Common myeloid progenitor, CD34-positive (primary cell): Measurements from ENCODE around the gene SYNRG.

ENCODE experiments used
- CTCF ChIA-PET: fragments of 350-600 bp; sonication (Branson Sonifier 250); formaldehyde crosslinking; loops from one replicate; lab custom pipeline; 2021; ENCODE audit warnings: antibody characterized with exemption; lab: Charles Lee
- POLR2A ChIA-PET: fragments of 350-600 bp; sonication (Branson Sonifier 250); formaldehyde crosslinking; loops from one replicate; lab custom pipeline; 2021; ENCODE audit warnings: antibody characterized with exemption; lab: Charles Lee
- DNase-seq, 3 donors: peaks; one replicate each; pipeline versions ENCODE4 v3.0.0 to v3.0.0-alpha.2; 2013
- H3K27ac ChIP-seq, 2 experiments: 1 replicate in 1 of 2; 2 replicates in 1 of 2; pipeline ENCODE4 v1.7.0; 2013; ENCODE audit warnings: inconsistent platforms in 2 of 2, low read length in 2 of 2, mild to moderate bottlenecking in 2 of 2, low read depth in 1 of 2, moderate library complexity in 1 of 2; ENCODE audit not compliant: severe bottlenecking in 2 of 2, insufficient read depth in 1 of 2, poor library complexity in 1 of 2
- H3K27me3 ChIP-seq, 5 experiments: replicated peaks in 2 of 5; 1 replicate in 3 of 5; 2 replicates in 2 of 5; pipeline versions ENCODE4 v1.6.1 to v1.7.0; 2013; ENCODE audit warnings: low read length in 4 of 5, mild to moderate bottlenecking in 2 of 5, moderate library complexity in 2 of 5, inconsistent platforms in 1 of 5; ENCODE audit not compliant: insufficient read depth in 5 of 5, control insufficient read depth in 4 of 5
- H3K36me3 ChIP-seq, 4 experiments: 1 replicate in 2 of 4; 2 replicates in 2 of 4; pipeline versions ENCODE4 v1.6.1 to v1.7.0; 2013; ENCODE audit warnings: low read length in 3 of 4, control low read depth in 1 of 4, mild to moderate bottlenecking in 1 of 4; ENCODE audit not compliant: control insufficient read depth in 4 of 4, insufficient read depth in 4 of 4
- H3K4me1 ChIP-seq, 4 experiments: 1 replicate in 3 of 4; 2 replicates in 1 of 4; pipeline versions ENCODE4 v1.6.1 to v1.7.1; 2013; ENCODE audit warnings: low read length in 3 of 4, mild to moderate bottlenecking in 3 of 4, control low read depth in 1 of 4, inconsistent platforms in 1 of 4, moderate library complexity in 1 of 4; ENCODE audit not compliant: control insufficient read depth in 4 of 4, insufficient read depth in 4 of 4; ENCODE audit errors: control extremely low read depth in 1 of 4
- H3K4me3 ChIP-seq, 7 experiments: 1 replicate in 4 of 7; 2 replicates in 3 of 7; pipeline versions ENCODE4 v1.5.1 to v1.7.0; 2013; ENCODE audit warnings: mild to moderate bottlenecking in 7 of 7, low read length in 6 of 7, moderate library complexity in 6 of 7, inconsistent platforms in 2 of 7, low read depth in 2 of 7, control low read depth in 1 of 7; ENCODE audit not compliant: insufficient read depth in 4 of 7, control insufficient read depth in 1 of 7; ENCODE audit errors: extremely low read depth in 1 of 7
- H3K9me3 ChIP-seq, 5 experiments: 1 replicate in 4 of 5; 2 replicates in 1 of 5; pipeline versions ENCODE4 v1.6.1 to v1.7.1; 2013; ENCODE audit warnings: low read length in 4 of 5, mild to moderate bottlenecking in 2 of 5, inconsistent platforms in 1 of 5, low read depth in 1 of 5, moderate library complexity in 1 of 5; ENCODE audit not compliant: control insufficient read depth in 4 of 5, insufficient read depth in 2 of 5; ENCODE audit errors: control extremely low read depth in 1 of 5
- WGBS: methylation state at CpG from one replicate; pipeline ENCODE4 v1.1.5; 2013; ENCODE audit not compliant: insufficient coverage; 5-methylcytosine and 5-hydroxymethylcytosine counted together

SYNRG gene

DNA sequence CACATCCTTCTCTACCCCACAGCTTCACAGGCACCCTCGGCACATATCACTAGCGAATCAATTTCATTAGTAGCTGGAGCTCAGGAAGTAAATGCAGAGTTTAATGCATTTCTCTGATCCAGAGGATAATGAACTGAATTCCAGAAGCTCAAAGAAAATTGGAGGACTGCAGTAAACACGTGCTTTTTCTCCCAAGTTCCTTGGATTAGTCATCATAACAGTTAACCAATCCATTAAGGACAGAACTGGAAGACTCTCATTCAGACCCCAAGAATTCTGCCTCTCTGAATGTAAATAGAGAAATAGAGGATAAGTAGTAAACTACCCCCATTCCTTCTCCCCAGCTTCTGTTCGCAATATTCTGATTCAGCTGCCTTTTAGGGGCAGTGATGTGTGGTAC, 78.8 kb downstream of the SYNRG start:
- H3K4me3 ChIP-seq: no peak overlapping the region
- DNase-seq: no peak
- H3K27me3 ChIP-seq: no peaks in the 10 kb centered on the region
- no peaks in the 10 kb centered on the region for H3K4me1 ChIP-seq
- H3K27ac ChIP-seq: no peak overlapping the region
- peaks cover 2 to 51% (median 39%) of the 10 kb centered on the region in 4 experiments for H3K36me3 ChIP-seq
- ChIA-PET CTCF (interaction anchor here (1.3 kb wide), 1 partner anchor 11 kb away, joined by 5 read pairs; no protein-coding TSS in a partner anchor), POLR2A (no interaction called here)
- no peaks in the 10 kb centered on the region for H3K9me3 ChIP-seq
- 100% methylated on average over 2 of the region's 4 CpGs for WGBS

DNA sequence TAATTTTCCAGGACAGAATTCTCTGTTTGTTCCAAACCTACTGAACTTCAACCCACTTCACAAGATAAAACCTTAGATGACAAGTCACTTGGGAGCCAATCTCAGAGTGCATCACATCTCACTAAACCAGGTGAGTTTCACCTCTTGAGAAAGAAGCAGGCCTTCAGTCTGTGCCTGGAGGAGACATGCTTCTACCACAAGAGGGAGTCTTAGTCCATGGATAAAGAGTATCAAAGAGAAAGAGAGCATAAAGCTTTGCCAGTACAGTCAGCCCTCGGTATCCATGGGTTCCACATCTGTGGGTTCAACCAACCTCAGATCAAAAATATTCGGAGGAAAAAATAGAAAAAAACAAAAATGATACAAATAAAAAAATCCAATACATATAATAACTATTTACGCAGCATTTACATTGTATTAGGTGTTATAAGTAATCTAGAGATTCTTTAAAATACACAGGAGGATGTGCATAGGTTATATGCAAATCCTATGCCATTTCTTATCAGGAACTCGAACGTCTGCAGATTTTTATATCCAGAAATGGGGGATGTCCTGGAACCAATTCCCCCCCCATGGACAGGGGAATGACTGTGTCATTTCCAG, 81.9 kb downstream of the SYNRG start:
- DNase-seq: peak; percentile 50 to 72 (median 72)
- CTCF ChIA-PET: interaction anchor here (0.7 to 2.1 kb wide), 10 partner anchors 8 to 289 kb away, joined by 3 to 7 read pairs (median 4); no protein-coding TSS in a partner anchor
- Histone ChIP-seq H3K27me3 (no peaks in the 10 kb centered on the region), H3K27ac (no peak overlapping the region), H3K36me3 (peaks cover 2 to 56% (median 43%) of the 10 kb centered on the region in 4 experiments), H3K4me3 (no peak overlapping the region), H3K4me1 (no peaks in the 10 kb centered on the region), H3K9me3 (no peaks in the 10 kb centered on the region)
- POLR2A ChIA-PET: no interaction called here
- WGBS: 89% methylated on average over 2 of the region's 5 CpGs

DNA sequence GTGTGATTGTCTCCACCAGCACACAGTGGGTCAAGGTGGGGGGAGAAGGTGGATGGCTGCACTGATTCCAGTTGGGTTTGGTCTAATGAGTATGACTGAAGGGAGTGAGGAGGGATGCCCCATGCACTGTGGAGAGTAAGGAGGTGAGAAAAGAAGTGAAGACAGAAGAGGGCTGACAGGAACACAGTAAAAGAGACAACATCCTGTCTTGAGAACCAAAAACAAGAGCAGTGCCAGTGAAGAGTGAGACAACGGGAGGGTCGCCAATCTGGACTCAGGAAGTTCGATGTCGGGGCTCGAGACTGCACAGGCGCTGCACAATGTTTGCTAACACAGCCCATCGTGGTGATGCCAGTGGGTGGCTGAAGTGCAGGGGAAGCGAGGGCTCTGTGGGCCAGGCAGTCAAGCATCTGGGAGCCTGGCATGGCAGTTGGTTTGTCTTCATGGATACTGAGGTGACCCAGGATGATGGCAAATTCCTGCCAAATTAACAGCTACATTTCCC, 85.5 kb downstream of the SYNRG start:
- ChIA-PET POLR2A (no interaction called here), CTCF (interaction anchor here (1.4 kb wide), 1 partner anchor 12 kb away, joined by 4 read pairs; no protein-coding TSS in a partner anchor)
- Histone ChIP-seq H3K27ac (no peak overlapping the region), H3K4me3 (no peak overlapping the region), H3K4me1 (peaks cover 6 to 20% (median 18%) of the 10 kb centered on the region in 4 experiments), H3K9me3 (no peaks in the 10 kb centered on the region), H3K27me3 (no peaks in the 10 kb centered on the region), H3K36me3 (peaks cover 0 to 48% (median 29%) of the 10 kb centered on the region in 4 experiments)
- 89% methylated on average over 8 of the region's 8 CpGs for WGBS
- no peak for DNase-seq

DNA sequence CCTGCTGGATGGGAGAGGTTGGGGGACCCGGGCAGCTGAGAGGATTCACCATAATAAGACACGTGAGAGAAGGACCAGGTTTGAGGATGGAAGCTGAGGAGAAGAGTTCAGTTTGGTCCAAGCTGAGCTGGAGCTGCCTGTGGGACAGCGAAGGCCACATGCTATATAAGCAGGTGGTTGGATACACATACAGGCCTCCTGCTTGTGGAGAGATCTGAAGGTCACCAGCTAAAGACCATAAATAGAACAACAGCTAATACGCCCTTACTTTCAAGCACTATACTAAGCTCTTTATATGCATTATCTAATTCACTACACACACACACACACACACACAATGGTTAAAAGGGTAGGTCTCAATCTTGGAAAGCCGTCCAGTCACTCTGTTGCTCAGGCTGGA, 87.4 kb downstream of the SYNRG start:
- 98% methylated on average over 3 of the region's 5 CpGs for WGBS
- no peak overlapping the region for H3K27ac ChIP-seq
- H3K4me3 ChIP-seq: no peak overlapping the region
- DNase-seq: no peak
- ChIA-PET POLR2A (interaction anchor here (0.6 kb wide), 2 partner anchors 13 to 55 kb away, joined by 3 to 4 read pairs; no protein-coding TSS in a partner anchor), CTCF (no interaction called here)
- H3K9me3 ChIP-seq: no peaks in the 10 kb centered on the region
- no peaks in the 10 kb centered on the region for H3K27me3 ChIP-seq
- H3K4me1 ChIP-seq: peaks cover 6 to 30% (median 23%) of the 10 kb centered on the region in 4 experiments
- H3K36me3 ChIP-seq: peaks cover 2 to 58% (median 32%) of the 10 kb centered on the region in 4 experiments

DNA sequence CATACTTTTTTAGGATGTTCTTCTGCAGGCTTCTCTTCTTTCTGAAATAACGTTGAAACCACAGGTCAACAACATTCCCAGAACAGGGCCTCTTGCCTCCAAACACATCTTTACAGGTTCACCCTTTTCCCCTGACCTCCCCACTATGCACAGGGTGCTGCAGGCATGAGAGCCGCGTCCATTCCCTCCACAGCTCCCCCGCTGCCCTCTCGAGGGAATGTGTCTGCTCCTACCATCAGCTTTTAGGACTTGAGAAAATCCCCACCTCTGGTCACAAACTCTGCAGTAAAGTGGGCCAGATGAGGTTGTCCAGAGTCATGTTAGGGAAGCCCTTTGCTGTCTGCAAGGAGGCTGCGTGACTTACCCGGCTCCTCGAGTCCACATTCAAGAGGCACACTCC, 89.0 kb downstream of the SYNRG start:
- POLR2A ChIA-PET: interaction anchor here (0.9 kb wide), 1 partner anchor 89 kb away, joined by 3 read pairs; the partner anchor contains the start of gene SYNRG
- H3K36me3 ChIP-seq: peaks cover 2 to 57% (median 30%) of the 10 kb centered on the region in 4 experiments
- 81% methylated on average over 6 of the region's 8 CpGs for WGBS
- H3K9me3 ChIP-seq: no peaks in the 10 kb centered on the region
- peak in 1 of 3 donors; percentile 2 for DNase-seq
- H3K27me3 ChIP-seq: no peaks in the 10 kb centered on the region
- H3K27ac ChIP-seq: no peak overlapping the region
- CTCF ChIA-PET: interaction anchor here (1.6 to 1.7 kb wide), 2 partner anchors 8 to 10 kb away, joined by 4 to 5 read pairs; no protein-coding TSS in a partner anchor
- H3K4me3 ChIP-seq: peak overlapping the region in 1 of 7 experiments; percentile 7
- H3K4me1 ChIP-seq: peaks cover 6 to 30% (median 23%) of the 10 kb centered on the region in 4 experiments

DNA sequence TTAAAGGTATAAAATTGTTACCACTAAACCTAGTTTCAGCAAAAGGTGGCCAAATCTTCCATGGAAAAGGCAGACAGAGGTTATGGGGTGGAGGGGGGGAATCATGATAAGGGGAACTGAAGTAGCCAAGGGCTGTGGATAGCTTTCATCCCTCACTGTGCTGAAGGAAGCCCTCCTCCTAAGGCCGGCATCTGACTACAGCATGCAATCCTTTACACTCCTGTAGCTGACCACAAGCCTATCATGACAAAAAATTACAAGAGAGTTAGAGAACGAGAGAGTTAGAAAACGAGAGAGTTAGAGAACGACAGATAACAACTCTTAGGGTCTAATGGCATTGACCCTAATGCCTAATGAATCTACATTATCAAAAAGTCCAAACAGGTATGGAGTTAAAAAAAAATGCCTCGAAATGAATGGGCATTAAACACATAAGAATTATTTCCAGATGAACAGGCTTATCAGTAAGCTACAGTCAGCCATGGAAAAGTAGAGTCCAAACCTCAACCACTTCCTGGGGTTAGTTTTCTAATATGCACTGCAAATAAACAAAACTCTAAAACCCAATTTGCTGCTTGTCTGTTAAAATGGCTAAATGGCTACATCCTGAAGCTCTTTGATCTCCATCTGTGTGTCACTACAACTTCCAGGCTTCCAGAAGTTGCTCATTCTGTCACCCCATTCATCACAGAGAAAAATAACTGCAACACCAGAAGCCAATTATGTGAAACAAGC, 89.8 kb downstream of the SYNRG start:
- Histone ChIP-seq H3K27me3 (no peaks in the 10 kb centered on the region), H3K36me3 (peaks cover 2 to 55% (median 30%) of the 10 kb centered on the region in 4 experiments), H3K27ac (peak overlapping the region in 1 of 2 experiments; percentile 2), H3K4me1 (peaks cover 6 to 30% (median 23%) of the 10 kb centered on the region in 4 experiments), H3K9me3 (no peaks in the 10 kb centered on the region), H3K4me3 (peak overlapping the region in 2 of 7 experiments; percentile 1 to 7)
- POLR2A ChIA-PET: interaction anchor here (0.9 kb wide), 1 partner anchor 90 kb away, joined by 3 read pairs; the partner anchor contains the start of gene SYNRG
- 0% methylated on average over 1 of the region's 5 CpGs for WGBS
- CTCF ChIA-PET: interaction anchor here (0.8 to 1.7 kb wide), 7 partner anchors 9 to 81 kb away, joined by 3 to 6 read pairs (median 4); no protein-coding TSS in a partner anchor
- peak; percentile 57 to 88 (median 82) for DNase-seq
